ENCODE measurements around the gene PPP2R2D. TPM values are rescaled to one million over a fixed set of nuclear protein-coding genes. Genes with fewer than 3 reads are reported as not detected.

The PPP2R2D gene
- total RNA-seq, 1 experiment from 2014 or later = 35.1 TPM

GRCh38 chr10:131854579-131855335 is 46.1 kb upstream of the PPP2R2D start:
- H3K4me2 ChIP-seq (ENCODE audit: insufficient read depth, insufficient read length, low read length) = no peak overlapping the region
- H2BK5ac ChIP-seq (ENCODE audit: insufficient read length, low read length) = no peak overlapping the region
- no peaks in the 10 kb centered on the region for H3K9me3 ChIP-seq (ENCODE audit: control insufficient read depth, low read depth, low read length)
- no peak for TF ChIP-seq CTCF (conservative IDR thresholded peaks at IDR 0.05)
- H2BK12ac ChIP-seq (ENCODE audit: insufficient read length, low read depth, low read length) = no peak overlapping the region
- H3K56ac ChIP-seq (ENCODE audit: insufficient read length, low read depth, low read length) = no peak overlapping the region
- Mint-ChIP-seq H3K9me3 (peaks cover 6 to 7% of the 10 kb centered on the region in 2 experiments; a peak in 3 of 5 replicates), H3K27me3 (ENCODE audit: low read depth) (no peaks in the 10 kb centered on the region; the same call in 1 of the 2 replicates), H3K36me3 (ENCODE audit: insufficient read depth in 1 of 3, low read depth in 3 of 3) (no peaks in the 10 kb centered on the region; a peak in 2 of 7 replicates), H3K4me1 (no peaks in the 10 kb centered on the region), H3K27ac (peak overlapping the region in 1 of 3 experiments; percentile 87; a peak in 1 of 7 replicates), H3K4me3 (no peak overlapping the region)
- H3K27ac ChIP-seq (ENCODE audit: insufficient read length, low read depth, low read length) = no peak overlapping the region
- no peak overlapping the region for H2AK5ac ChIP-seq (ENCODE audit: insufficient read length, low read length)
- WGBS (ENCODE audit: extremely low coverage, insufficient read length, low lambda C conversion rate) = no CpG with 5 or more reads among the region's 22 CpGs
- H2BK120ac ChIP-seq (ENCODE audit: low read depth, low read length, poor library complexity, severe bottlenecking) = no peak overlapping the region
- no peak overlapping the region for H4K5ac ChIP-seq (ENCODE audit: insufficient read length, low read depth, low read length)
- H3K9ac ChIP-seq (ENCODE audit: extremely low read depth, insufficient read length, low read length) = no peak overlapping the region
- no peak overlapping the region for H3K18ac ChIP-seq (ENCODE audit: insufficient read length, low read depth, low read length)
- H2BK15ac ChIP-seq (ENCODE audit: low read depth, low read length) = no peak overlapping the region
- H4K20me1 ChIP-seq (ENCODE audit: control insufficient read depth, insufficient read depth, insufficient read length) = no peaks in the 10 kb centered on the region
- H3K23ac ChIP-seq (ENCODE audit: insufficient read length, low read depth, low read length) = no peak overlapping the region
- H3K4me1 ChIP-seq (ENCODE audit: insufficient read depth, low read length) = no peaks in the 10 kb centered on the region
- peak; percentile 28 for DNase-seq
- H2AFZ ChIP-seq (ENCODE audit: low read length) = no peak overlapping the region
- no peaks in the 10 kb centered on the region for H3K27me3 ChIP-seq (ENCODE audit: insufficient read depth, low read length)
- no peak overlapping the region for H4K91ac ChIP-seq (ENCODE audit: insufficient read length, low read depth, low read length)
- H2BK20ac ChIP-seq (ENCODE audit: low read depth, low read length, poor library complexity, severe bottlenecking) = no peak overlapping the region
- H3T11ph ChIP-seq (ENCODE audit: low read length) = no peak overlapping the region
- no peaks in the 10 kb centered on the region for H3K79me1 ChIP-seq (ENCODE audit: insufficient read depth, low read depth, low read length, poor library complexity, severe bottlenecking)
- no peak overlapping the region for H4K8ac ChIP-seq (replicated peaks; ENCODE audit: insufficient read length, low read depth, low read length)
- no peaks in the 10 kb centered on the region for H3K79me2 ChIP-seq (ENCODE audit: insufficient read depth, low read length)
- no peak overlapping the region; the same call in 1 of the 2 replicates for H3K14ac ChIP-seq (ENCODE audit: insufficient read depth, low read length)
- no peak overlapping the region for H3K4ac ChIP-seq (ENCODE audit: low read depth, low read length)
- no peaks in the 10 kb centered on the region for H3K23me2 ChIP-seq (ENCODE audit: insufficient read length, low read depth, low read length, poor library complexity, severe bottlenecking)
